Testis (tissue), 3 donors: Measurements from ENCODE around the gene ZSWIM6. TPM values are rescaled to one million over a fixed set of nuclear protein-coding genes. Genes with fewer than 3 reads are reported as not detected.

Source experiments
- DNase-seq: peaks from one replicate; pipeline ENCODE4 v3.0.0-alpha.2; 2019
- H3K27ac ChIP-seq, 2 donors: fragments of 200-600 bp; sonication (generic); one replicate each; pipeline ENCODE4 v1.5.1; 2019
- H3K27me3 ChIP-seq: fragments of 200-600 bp; sonication (generic); one replicate; pipeline ENCODE4 v1.5.1; 2019
- H3K36me3 ChIP-seq: fragments of 200-600 bp; sonication (generic); one replicate; pipeline ENCODE4 v1.5.1; 2017; ENCODE audit warnings: low read depth; ENCODE audit errors: missing control alignments
- H3K4me1 ChIP-seq: fragments of 200-600 bp; sonication (generic); one replicate; pipeline ENCODE4 v1.5.1; 2019
- H3K4me3 ChIP-seq, 2 donors: fragments of 200-600 bp; sonication (generic); one replicate each; pipeline ENCODE4 v1.5.1; 2017 to 2019
- H3K9me3 ChIP-seq: fragments of 200-600 bp; sonication (generic); one replicate; pipeline ENCODE4 v1.5.1; 2017
- POLR2A ChIP-seq: fragments of 450-650 bp; IDR thresholded peaks from one replicate; pipeline ENCODE4 v1.6.1; 2017; ENCODE audit warnings: antibody characterized with exemption, mild to moderate bottlenecking, moderate library complexity
- WGBS, 2 donors: methylation state at CpG; one replicate each; pipeline ENCODE4 v1.1.5; 2018; 5-methylcytosine and 5-hydroxymethylcytosine counted together
- intact Hi-C: fragments of 100-400 bp; cut with DNase I; formaldehyde crosslinking; loops from one replicate; pipeline ENCODE4 v1.15.1; 2023; ENCODE audit warnings: low total_unique reads
- polyA plus RNA-seq: library from polyadenylated mRNA; stranded (reverse); fragments of 350-450 nt; fragmentation: Illumina TruSeq; extraction: RNeasy Lipid Tissue Mini Kit (QIAGEN cat#74804); gene quantifications from one replicate; pipeline ENCODE4 v1.2.3, GENCODE V29; 2014; ENCODE audit warnings: low read depth, low replicate concordance; ENCODE audit not compliant: insufficient read depth
- total RNA-seq, 2 donors: library from RNA; depleted of rRNA; stranded (reverse); fragments of >200 nt; gene quantifications; one replicate each; pipeline ENCODE4 v1.2.3, GENCODE V29; 2016
- TF ChIP-seq, protein P1 (sequence below), 3 experiments: fragments of 450-650 bp in 2 of 3; fragments of 200-600 bp in 1 of 3; sonication (generic) in 1 of 3; IDR thresholded peaks; one replicate each; pipeline ENCODE4 v1.5.1; 2016 to 2019; ENCODE audit warnings: antibody characterized with exemption in 3 of 3, mild to moderate bottlenecking in 2 of 3, moderate library complexity in 1 of 3

The ZSWIM6 gene
- total and polyA plus RNA-seq, 3 donors from 2014 or later = 14.6 to 18.0 (median 16.5) TPM

DNA sequence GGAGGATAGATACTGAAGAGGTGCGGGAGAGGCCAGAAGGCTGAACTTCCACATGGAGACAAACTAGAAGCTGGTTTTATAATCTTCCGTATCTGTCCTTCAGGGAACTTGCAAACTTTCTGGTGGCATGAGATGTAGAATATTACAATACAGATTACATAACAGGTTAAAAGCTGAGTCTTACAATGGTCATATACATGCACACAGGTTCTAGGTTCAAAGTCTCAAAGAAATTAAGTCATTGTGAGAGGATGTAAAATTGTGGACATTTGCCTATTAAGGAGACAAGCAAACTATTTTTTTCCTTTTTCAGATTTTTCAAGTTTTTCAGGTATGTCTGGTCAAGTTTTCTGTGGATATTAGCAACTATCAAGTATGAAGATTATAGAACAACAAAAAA lies 10.4 kb upstream of the ZSWIM6 start:
- Histone ChIP-seq H3K27me3 (no peaks in the 10 kb centered on the region), H3K27ac (no peak overlapping the region), H3K4me3 (no peak overlapping the region), H3K4me1 (peaks cover 10% of the 10 kb centered on the region), H3K36me3 (no peaks in the 10 kb centered on the region), H3K9me3 (no peaks in the 10 kb centered on the region)
- WGBS, 2 donors = 93 to 97% methylated on average over 2 of the region's 2 CpGs
- no peak for DNase-seq
- no peak for TF ChIP-seq POLR2A
- TF ChIP-seq, protein P1, sequence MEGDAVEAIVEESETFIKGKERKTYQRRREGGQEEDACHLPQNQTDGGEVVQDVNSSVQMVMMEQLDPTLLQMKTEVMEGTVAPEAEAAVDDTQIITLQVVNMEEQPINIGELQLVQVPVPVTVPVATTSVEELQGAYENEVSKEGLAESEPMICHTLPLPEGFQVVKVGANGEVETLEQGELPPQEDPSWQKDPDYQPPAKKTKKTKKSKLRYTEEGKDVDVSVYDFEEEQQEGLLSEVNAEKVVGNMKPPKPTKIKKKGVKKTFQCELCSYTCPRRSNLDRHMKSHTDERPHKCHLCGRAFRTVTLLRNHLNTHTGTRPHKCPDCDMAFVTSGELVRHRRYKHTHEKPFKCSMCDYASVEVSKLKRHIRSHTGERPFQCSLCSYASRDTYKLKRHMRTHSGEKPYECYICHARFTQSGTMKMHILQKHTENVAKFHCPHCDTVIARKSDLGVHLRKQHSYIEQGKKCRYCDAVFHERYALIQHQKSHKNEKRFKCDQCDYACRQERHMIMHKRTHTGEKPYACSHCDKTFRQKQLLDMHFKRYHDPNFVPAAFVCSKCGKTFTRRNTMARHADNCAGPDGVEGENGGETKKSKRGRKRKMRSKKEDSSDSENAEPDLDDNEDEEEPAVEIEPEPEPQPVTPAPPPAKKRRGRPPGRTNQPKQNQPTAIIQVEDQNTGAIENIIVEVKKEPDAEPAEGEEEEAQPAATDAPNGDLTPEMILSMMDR (IDR thresholded peaks at IDR 0.05) = no peak
- intact Hi-C loops = no loop called here

DNA sequence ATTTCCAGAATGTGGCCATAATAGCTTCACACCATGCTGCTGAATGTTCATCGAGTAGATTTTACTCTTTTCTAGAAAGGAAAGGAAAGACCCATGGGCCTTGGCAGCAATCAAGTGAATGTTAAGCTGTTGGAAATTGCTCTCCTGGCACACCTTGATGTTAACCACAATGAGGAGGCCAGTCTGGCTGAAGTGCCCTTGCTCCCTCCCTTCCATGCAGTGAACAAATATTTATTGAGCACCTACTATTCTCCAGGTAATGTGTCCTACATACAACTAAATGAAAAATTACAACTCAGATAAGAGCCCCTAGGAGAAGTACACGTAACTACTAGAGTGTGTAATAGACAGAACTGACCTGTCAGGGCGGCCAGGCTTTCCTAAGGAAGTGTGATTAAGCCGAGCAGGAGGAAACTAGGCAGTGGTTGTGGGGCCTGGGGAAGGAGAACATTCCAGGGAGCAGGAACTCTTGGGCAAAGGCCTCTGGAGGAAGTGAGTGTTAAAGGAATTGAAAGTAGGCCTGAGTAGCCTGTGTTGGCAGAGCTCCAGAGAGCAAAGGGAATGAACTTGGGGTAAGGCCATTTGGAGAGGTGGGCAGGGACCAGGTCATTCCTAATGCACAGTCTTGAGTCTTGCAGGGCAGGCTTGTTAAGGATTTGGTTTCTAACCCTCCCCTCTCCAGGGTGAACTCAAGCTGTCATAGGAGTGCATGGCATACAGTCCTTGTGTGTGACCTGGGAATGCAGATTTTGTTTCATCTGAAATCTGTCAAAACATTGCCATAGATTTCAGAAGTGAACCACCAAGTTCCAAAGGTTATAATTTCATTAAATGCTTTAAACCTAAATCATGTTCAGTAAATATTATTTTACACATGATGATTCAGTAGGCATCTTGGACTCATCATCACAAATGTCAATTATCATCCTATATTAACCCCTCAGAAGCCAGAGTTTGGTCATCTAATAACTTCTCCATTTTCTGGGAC lies 9.0 kb upstream of the ZSWIM6 start:
- DNase-seq = no peak
- H3K9me3 ChIP-seq = no peaks in the 10 kb centered on the region
- intact Hi-C loops = no loop called here
- no peak overlapping the region for H3K4me3 ChIP-seq
- no peaks in the 10 kb centered on the region for H3K36me3 ChIP-seq
- no peak overlapping the region for H3K27ac ChIP-seq
- TF ChIP-seq POLR2A = no peak
- TF ChIP-seq, protein P1 (IDR thresholded peaks at IDR 0.05) = no peak
- H3K4me1 ChIP-seq = peaks cover 10% of the 10 kb centered on the region
- H3K27me3 ChIP-seq = no peaks in the 10 kb centered on the region
- 88 to 93% methylated on average over 4 of the region's 4 CpGs for WGBS, 2 donors

DNA sequence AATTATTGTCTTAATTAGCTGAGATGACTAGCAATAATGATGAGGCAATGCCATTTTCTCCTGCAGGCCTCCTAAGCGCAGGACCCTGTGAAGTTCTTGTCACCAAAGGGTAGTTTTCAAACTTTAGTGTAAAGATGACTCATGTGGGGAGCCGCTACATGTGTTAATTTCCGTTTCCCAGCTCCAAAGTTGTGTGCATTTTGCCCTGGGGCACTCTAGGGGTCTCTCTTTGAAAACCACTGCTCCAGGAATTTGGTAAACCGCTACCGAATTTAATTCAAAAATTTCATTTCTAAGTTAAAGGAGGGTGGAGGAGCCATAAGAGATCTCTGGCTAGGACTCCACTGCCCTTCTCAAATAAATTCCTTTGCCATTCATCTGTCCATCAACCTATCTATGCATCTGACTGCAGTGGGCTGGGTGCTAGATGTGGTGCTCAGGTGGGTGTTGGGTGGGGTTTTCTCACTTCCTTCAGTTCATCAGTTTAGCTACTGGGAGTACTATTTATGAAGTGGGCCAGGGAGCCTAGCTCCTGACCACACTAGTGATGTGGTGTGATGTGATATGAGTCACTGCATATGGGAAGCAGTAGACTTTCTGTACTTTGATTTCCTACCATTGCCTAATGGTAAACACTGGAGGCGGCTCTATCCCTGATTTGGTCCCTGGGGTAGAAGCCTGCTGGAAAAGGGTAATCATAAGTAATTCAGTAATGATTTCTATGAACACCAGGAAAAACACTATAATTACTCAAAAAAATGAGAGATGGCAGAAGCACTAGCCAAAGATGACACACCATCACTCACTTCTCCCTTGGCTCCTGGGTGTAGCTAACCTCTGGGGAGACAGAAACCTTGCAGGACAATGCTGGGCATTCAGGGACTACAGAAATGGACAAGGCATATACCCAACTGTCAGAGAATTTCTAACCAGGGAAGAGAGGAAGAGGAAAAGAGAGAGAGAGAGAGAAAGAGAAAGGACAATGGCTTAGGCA lies 4.0 kb upstream of the ZSWIM6 start:
- 75 to 78% methylated on average over 6 of the region's 6 CpGs for WGBS, 2 donors
- H3K4me1 ChIP-seq = no peaks in the 10 kb centered on the region
- H3K9me3 ChIP-seq = no peaks in the 10 kb centered on the region
- no peak for DNase-seq
- no peak overlapping the region for H3K27ac ChIP-seq
- TF ChIP-seq, protein P1 (IDR thresholded peaks at IDR 0.05) = no peak
- no peak for TF ChIP-seq POLR2A
- H3K27me3 ChIP-seq = no peaks in the 10 kb centered on the region
- no peak overlapping the region for H3K4me3 ChIP-seq
- intact Hi-C loops = no loop called here
- no peaks in the 10 kb centered on the region for H3K36me3 ChIP-seq

DNA sequence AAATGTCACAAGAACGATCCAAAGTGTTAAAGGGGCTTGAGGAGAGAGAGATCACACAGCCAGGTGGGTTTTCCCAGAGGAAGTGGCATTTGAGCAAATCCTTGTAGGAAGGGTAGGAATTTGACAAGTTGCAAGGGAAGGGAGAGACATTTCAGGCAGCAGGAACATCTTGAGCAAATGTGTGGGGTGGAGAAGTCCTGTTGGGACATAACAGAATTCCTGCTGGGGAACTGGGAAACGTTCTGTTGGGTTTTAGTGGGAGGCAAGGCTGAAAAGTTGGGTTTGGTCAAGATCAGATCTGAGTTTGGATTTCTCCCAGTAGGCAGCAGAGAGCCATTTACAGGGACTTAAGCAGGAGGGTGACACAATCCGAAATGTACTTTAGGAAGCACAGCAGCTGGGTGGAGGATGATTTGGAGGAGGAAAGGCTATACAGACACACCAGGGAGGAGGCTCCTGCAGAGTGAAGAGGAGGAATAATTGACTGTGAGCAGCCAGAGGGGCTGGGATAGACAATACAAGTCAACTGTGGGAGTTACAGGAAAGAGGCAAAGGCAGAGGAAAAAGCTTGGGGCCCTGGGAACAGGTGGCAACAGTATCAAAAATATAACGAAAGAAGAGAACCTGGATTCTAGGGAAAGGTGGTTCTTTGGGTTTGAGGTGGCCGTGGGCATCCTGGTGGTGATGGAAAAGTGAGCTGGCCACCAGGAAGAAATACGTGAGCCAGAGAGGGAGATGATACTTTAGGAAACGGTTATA lies 3.1 kb upstream of the ZSWIM6 start:
- DNase-seq = no peak
- Histone ChIP-seq H3K27ac (no peak overlapping the region), H3K4me3 (no peak overlapping the region), H3K9me3 (no peaks in the 10 kb centered on the region), H3K27me3 (no peaks in the 10 kb centered on the region), H3K4me1 (no peaks in the 10 kb centered on the region), H3K36me3 (no peaks in the 10 kb centered on the region)
- intact Hi-C loops = no loop called here
- TF ChIP-seq, protein P1 (IDR thresholded peaks at IDR 0.05) = no peak
- no peak for TF ChIP-seq POLR2A
- 52 to 57% methylated on average over 7 of the region's 7 CpGs for WGBS, 2 donors
